Measurements from ENCODE around the gene TMTC2.

TMTC2 gene

GRCh38 chr12:83036847-83037246, 350.1 kb downstream of the TMTC2 start:
- no peak for DNase-seq

- no peak for DNase-seq
Observed at GRCh38 chr12:83039413-83039812, 352.7 kb downstream of the TMTC2 start.

- DNase-seq, result no peak
Observed at GRCh38 chr12:83040339-83040738, 353.6 kb downstream of the TMTC2 start.

- no peak for DNase-seq
Observed at GRCh38 chr12:83040991-83041390, 354.3 kb downstream of the TMTC2 start.

- no peak for DNase-seq
Observed at GRCh38 chr12:83042441-83043200, 355.9 kb downstream of the TMTC2 start.

- DNase-seq, result no peak
Observed at GRCh38 chr12:83044736-83045135, 358.0 kb downstream of the TMTC2 start.

GRCh38 chr12:83046019-83046418, 359.3 kb downstream of the TMTC2 start:
- DNase-seq, result no peak

- no peak for DNase-seq
Observed at GRCh38 chr12:83049306-83049705, 362.6 kb downstream of the TMTC2 start.

GRCh38 chr12:83052890-83053541, 366.3 kb downstream of the TMTC2 start:
- DNase-seq, result no peak

- no peak for DNase-seq
Observed at GRCh38 chr12:83057436-83057835, 370.7 kb downstream of the TMTC2 start.

GRCh38 chr12:83059107-83059506, 372.4 kb downstream of the TMTC2 start:
- DNase-seq, result no peak

GRCh38 chr12:83065562-83065961, 378.9 kb downstream of the TMTC2 start:
- no peak for DNase-seq

GRCh38 chr12:83067981-83068380, 381.3 kb downstream of the TMTC2 start:
- no peak for DNase-seq

- DNase-seq, result no peak
Observed at GRCh38 chr12:83074358-83074894, 387.7 kb downstream of the TMTC2 start.

GRCh38 chr12:83075471-83075870, 388.8 kb downstream of the TMTC2 start:
- DNase-seq, result no peak

GRCh38 chr12:83077041-83077440, 390.3 kb downstream of the TMTC2 start:
- DNase-seq, result no peak

GRCh38 chr12:83082690-83083276, 396.1 kb downstream of the TMTC2 start:
- no peak for DNase-seq

- DNase-seq, result no peak
Observed at GRCh38 chr12:83083616-83084015, 396.9 kb downstream of the TMTC2 start.

GRCh38 chr12:83084516-83085234, 398.0 kb downstream of the TMTC2 start:
- no peak for DNase-seq

- no peak for DNase-seq
Observed at GRCh38 chr12:83086023-83086422, 399.3 kb downstream of the TMTC2 start.

- DNase-seq, result no peak
Observed at GRCh38 chr12:83089575-83089974, 402.9 kb downstream of the TMTC2 start.

GRCh38 chr12:83092129-83092528, 405.4 kb downstream of the TMTC2 start:
- peak; percentile 27 for DNase-seq

GRCh38 chr12:83092606-83093005, 405.9 kb downstream of the TMTC2 start:
- no peak for DNase-seq
